Neuronal stem cell (in vitro differentiated cells): ENCODE measurements around the gene NELFCD.
A peak's percentile ranks its signal among the peaks of the same experiment; 100 is the strongest.

Experiments used
- DNase-seq: peaks from one replicate; pipeline ENCODE4 v3.0.0-alpha.2; 2013; ENCODE audit warnings: low spot score
- H2AFZ ChIP-seq: one replicate; pipeline ENCODE4 v1.6.1; 2013; ENCODE audit warnings: mild to moderate bottlenecking, low read length, inconsistent platforms
- H2AK5ac ChIP-seq: 2 replicates; pipeline ENCODE4 v1.6.1; 2013; ENCODE audit warnings: low read depth, mild to moderate bottlenecking, inconsistent platforms, low read length, moderate library complexity, mixed read lengths
- H2BK120ac ChIP-seq: 2 replicates; pipeline ENCODE4 v1.6.1; 2013; ENCODE audit warnings: low read depth, mild to moderate bottlenecking, inconsistent platforms, low read length, moderate library complexity, mixed read lengths
- H2BK12ac ChIP-seq: one replicate; pipeline ENCODE4 v1.6.1; 2013; ENCODE audit warnings: low read length, inconsistent platforms
- H2BK15ac ChIP-seq: 2 replicates; pipeline ENCODE4 v1.6.1; 2013; ENCODE audit warnings: mild to moderate bottlenecking, low read length, inconsistent platforms, mixed read lengths
- H2BK5ac ChIP-seq: one replicate; pipeline ENCODE4 v1.6.1; 2013; ENCODE audit warnings: inconsistent platforms, mild to moderate bottlenecking, low read length, moderate library complexity
- H3K14ac ChIP-seq: one replicate; pipeline ENCODE4 v1.6.1; 2013; ENCODE audit warnings: low read length, inconsistent platforms
- H3K18ac ChIP-seq: 2 replicates; pipeline ENCODE4 v1.6.1; 2013; ENCODE audit warnings: low read length, inconsistent platforms
- H3K23ac ChIP-seq: 2 replicates; pipeline ENCODE4 v1.6.1; 2013; ENCODE audit warnings: low read depth, mild to moderate bottlenecking, mixed read lengths, low read length, inconsistent platforms; ENCODE audit not compliant: poor library complexity
- H3K27ac ChIP-seq: replicated peaks from 3 replicates; pipeline ENCODE4 v1.5.1; 2013; ENCODE audit warnings: low read length, inconsistent platforms
- H3K27me3 ChIP-seq, 3 experiments: 2 replicates each; pipeline ENCODE4 v1.6.1; 2013; ENCODE audit warnings: low read length in 3 of 3, mild to moderate bottlenecking in 2 of 3, inconsistent platforms in 1 of 3, low read depth in 1 of 3, mixed read lengths in 1 of 3, moderate library complexity in 1 of 3; ENCODE audit not compliant: control insufficient read depth in 3 of 3, insufficient read depth in 3 of 3
- H3K36me3 ChIP-seq, 2 donors: replicated peaks in 1 of 2; 2 replicates each; pipeline ENCODE4 v1.6.1; 2013; ENCODE audit warnings: low read length in 2 of 2; ENCODE audit not compliant: control insufficient read depth in 2 of 2, insufficient read depth in 2 of 2
- H3K4ac ChIP-seq: 2 replicates; pipeline ENCODE4 v1.6.1; 2013; ENCODE audit warnings: inconsistent platforms, mild to moderate bottlenecking, low read length, moderate library complexity
- H3K4me1 ChIP-seq, 2 donors: 1 replicate in 1 of 2; 2 replicates in 1 of 2; pipeline ENCODE4 v1.6.1; 2013; ENCODE audit warnings: low read length in 2 of 2, low read depth in 1 of 2; ENCODE audit not compliant: control insufficient read depth in 2 of 2, insufficient read depth in 1 of 2
- H3K4me2 ChIP-seq: one replicate; pipeline ENCODE4 v1.6.1; 2013; ENCODE audit warnings: mild to moderate bottlenecking, low read length, inconsistent platforms; ENCODE audit not compliant: insufficient read depth, poor library complexity, severe bottlenecking
- H3K4me3 ChIP-seq, 2 donors: 2 replicates each; pipeline ENCODE4 v1.5.1; 2013; ENCODE audit warnings: low read length in 2 of 2, mild to moderate bottlenecking in 2 of 2, inconsistent platforms in 1 of 2, moderate library complexity in 1 of 2
- H3K79me1 ChIP-seq: one replicate; pipeline ENCODE4 v1.6.1; 2013; ENCODE audit warnings: low read depth, mild to moderate bottlenecking, inconsistent platforms, low read length, moderate library complexity
- H3K9ac ChIP-seq: one replicate; pipeline ENCODE4 v1.6.1; 2013; ENCODE audit warnings: mild to moderate bottlenecking, low read depth, low read length, inconsistent platforms; ENCODE audit not compliant: poor library complexity
- H3K9me3 ChIP-seq, 2 donors: replicated peaks in 1 of 2; 2 replicates each; pipeline versions ENCODE3 to v1.6.1; 2013; ENCODE audit warnings: low read length in 2 of 2, mild to moderate bottlenecking in 2 of 2, inconsistent platforms in 1 of 2, low read depth in 1 of 2, mixed read lengths in 1 of 2, moderate library complexity in 1 of 2; ENCODE audit not compliant: control insufficient read depth in 2 of 2, insufficient read depth in 1 of 2
- H4K8ac ChIP-seq: one replicate; pipeline ENCODE4 v1.6.1; 2013; ENCODE audit warnings: low read depth, mild to moderate bottlenecking, inconsistent platforms, low read length, moderate library complexity
- H4K91ac ChIP-seq: one replicate; pipeline ENCODE4 v1.6.1; 2013; ENCODE audit warnings: low read length, low read depth, mild to moderate bottlenecking, inconsistent platforms; ENCODE audit not compliant: poor library complexity
- WGBS, 2 donors: extraction: QIAGEN DNeasy Blood & Tissue Kit; methylation state at CpG; one replicate each; pipeline ENCODE4 v1.1.7; 2013; ENCODE audit warnings: missing lambda C conversion rate in 2 of 2, mixed read lengths in 1 of 2; ENCODE audit not compliant: insufficient read length in 2 of 2, insufficient replicate concordance in 1 of 2; ENCODE audit errors: extremely low coverage in 2 of 2; 5-methylcytosine and 5-hydroxymethylcytosine counted together

Gene NELFCD

DNA sequence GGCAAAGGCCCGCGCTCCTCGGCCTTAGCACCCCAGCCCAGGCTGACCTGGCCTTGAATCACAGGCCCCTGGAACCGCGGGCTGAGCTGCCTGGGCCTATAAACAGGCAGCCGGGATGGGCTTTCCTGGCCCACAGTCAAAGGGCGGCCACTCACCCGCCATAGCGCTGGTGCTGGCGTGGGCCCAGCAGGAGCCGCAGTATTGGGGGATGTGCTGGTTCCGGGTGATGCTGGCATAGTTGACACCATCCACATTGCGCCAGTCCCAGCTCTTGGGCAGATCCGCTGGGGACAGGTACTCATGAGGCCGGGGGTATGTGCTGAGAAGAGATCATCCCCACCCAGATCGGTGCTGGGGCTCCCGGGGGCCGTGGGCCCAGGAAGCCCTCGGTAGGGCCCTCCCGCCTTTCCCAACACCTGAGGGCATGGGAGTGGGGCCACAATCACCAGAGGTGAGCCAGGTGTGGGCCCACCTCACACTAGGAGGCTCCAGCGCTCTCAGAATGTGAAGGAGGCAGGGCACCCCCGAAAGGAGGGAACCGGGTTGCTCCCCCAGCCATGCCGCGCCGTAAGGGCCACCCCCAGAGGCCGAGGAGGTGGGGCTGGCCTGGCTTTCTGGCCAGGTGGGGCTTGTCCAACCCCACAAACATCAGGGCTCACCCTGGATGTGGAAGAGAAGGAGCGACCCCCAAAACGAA is 25.3 kb downstream of the NELFCD start:
- Histone ChIP-seq H3K27me3 (no peaks in the 10 kb centered on the region), H4K91ac (peak overlapping the region; percentile 16), H3K18ac (peak overlapping the region; percentile 95), H3K23ac (peak overlapping the region; percentile 82), H2AK5ac (peak overlapping the region; percentile 85), H3K79me1 (peaks cover 5% of the 10 kb centered on the region), H3K9ac (peak overlapping the region; percentile 88), H2AFZ (no peak overlapping the region), H3K4ac (peak overlapping the region; percentile 13), H3K36me3 (peaks cover 0 to 4% of the 10 kb centered on the region in 2 donors), H3K4me2 (peak overlapping the region; percentile 91), H3K4me1 (peaks cover 20 to 21% of the 10 kb centered on the region in 2 donors), H3K14ac (peak overlapping the region; percentile 86), H2BK15ac (peak overlapping the region; percentile 10), H4K8ac (peak overlapping the region; percentile 53), H2BK5ac (peak overlapping the region; percentile 70), H3K4me3 (peak overlapping the region in 1 of 2 donors; percentile 79), H3K27ac (no peak overlapping the region), H2BK120ac (no peak overlapping the region), H3K9me3 (no peaks in the 10 kb centered on the region), H2BK12ac (no peak overlapping the region)
- WGBS, 2 donors: no CpG with 5 or more reads among the region's 29 CpGs
- DNase-seq: no peak

DNA sequence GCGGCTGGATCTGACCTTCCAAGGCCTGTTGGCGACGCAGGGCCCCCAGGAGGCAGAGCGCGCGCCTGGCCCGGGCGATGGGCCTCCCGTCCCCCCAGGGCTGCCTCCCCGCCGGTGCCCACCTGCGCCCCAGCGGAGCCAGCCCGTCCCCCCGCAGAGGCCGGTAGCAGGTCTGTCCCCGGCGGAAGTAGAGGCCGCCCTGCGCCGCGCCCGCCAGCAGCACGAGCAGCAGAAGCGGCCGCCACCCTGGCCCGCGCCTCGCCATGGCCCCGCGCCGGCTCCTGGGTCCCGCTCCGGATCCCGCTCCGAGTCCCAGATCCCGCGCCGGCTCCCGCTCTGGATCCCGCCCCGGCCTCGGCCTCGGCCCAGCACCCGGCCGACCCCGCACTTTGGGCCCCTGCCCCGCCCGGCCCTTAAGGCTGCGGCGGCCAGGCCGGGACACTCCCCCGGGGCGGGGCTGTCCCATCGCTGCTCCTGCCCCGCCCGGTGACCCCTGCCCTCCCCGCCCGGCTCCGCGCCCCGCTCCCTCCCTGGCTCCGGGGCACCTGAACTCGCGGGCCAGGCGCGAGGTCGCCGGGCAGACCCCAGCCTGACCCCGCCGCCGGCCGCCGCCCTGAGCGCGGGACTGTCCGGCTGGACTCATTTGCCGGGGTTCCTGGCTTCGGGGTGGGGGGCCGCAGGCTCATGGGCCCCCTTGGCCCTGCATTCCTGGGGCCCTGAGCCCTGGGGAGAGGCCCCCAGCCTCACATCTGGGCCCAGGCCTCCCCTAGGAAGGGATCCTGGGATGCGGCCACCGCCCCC is 26.0 kb downstream of the NELFCD start, which contains the start of gene CTSZ:
Gene CTSZ, minus strand, starts transcription at position 391 of the 801 bp plus-strand sequence. Its CDS starts 126 bp downstream, at position 265.
- peak; percentile 38 for DNase-seq
- Histone ChIP-seq H3K36me3 (no peaks in the 10 kb centered on the region), H2BK120ac (peak within 1 kb of the TSS; percentile 51), H3K9me3 (no peaks in the 10 kb centered on the region), H3K79me1 (peaks cover 5% of the 10 kb centered on the region), H3K4me2 (peak within 1 kb of the TSS; percentile 91), H3K27me3 (no peaks in the 10 kb centered on the region), H2BK12ac (no peak within 1 kb of the TSS), H2BK15ac (peak within 1 kb of the TSS; percentile 62), H3K4me3 (peak within 1 kb of the TSS in 1 of 2 donors; percentile 79), H3K4ac (peak within 1 kb of the TSS; percentile 13), H4K91ac (peak within 1 kb of the TSS; percentile 16), H3K18ac (peak within 1 kb of the TSS; percentile 95), H3K23ac (peak within 1 kb of the TSS; percentile 82), H3K14ac (peak within 1 kb of the TSS; percentile 86), H3K27ac (no peak within 1 kb of the TSS), H3K4me1 (peaks cover 20 to 22% of the 10 kb centered on the region in 2 donors), H2BK5ac (peak within 1 kb of the TSS; percentile 70), H3K9ac (peak within 1 kb of the TSS; percentile 88), H2AK5ac (peak within 1 kb of the TSS; percentile 85), H2AFZ (no peak within 1 kb of the TSS), H4K8ac (peak within 1 kb of the TSS; percentile 53)
- WGBS, 2 donors: no CpG with 5 or more reads among the region's 82 CpGs

DNA sequence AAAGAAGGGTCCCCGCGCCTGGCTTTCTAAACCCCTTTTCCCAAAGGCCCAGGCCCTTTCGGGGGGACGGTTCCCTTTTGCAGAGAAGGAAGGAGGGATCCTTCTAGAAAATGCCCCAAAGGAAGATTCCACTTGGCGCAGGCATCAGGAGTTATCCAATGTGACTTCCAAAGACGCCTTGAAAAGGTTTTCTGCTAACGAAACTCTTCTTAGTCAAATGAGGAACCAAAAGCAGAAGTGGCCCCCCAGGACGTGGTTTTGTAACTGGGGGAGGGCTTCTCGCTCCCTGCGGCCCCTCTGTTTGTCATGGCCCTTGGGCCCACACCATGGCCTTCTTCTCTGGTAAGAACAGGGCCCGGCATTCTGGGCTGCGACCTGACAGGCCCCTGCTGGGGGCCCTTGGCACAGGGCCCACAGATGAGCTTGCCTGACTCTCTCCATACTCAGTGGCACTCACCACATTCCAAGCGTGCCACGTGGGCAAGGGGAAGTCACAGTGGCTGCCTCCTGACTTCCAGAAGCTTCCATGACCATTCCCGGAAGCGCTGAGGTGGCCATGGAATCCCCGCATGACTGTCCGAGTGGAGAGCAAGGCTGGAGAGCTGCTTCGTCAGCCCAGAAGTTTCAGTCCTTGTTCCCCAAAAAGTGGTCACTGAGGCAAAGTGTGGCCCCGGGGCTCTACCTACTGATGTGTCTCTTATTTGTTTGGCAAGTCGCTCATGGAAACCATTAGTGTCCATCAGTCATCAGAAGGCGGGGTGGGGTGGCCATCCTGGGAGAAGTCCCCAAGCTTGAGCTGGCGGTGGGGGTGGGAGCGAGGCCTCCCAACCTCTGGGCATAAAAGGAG is 26.8 kb downstream of the NELFCD start:
- H3K4me1 ChIP-seq: peaks cover 16% of the 10 kb centered on the region in 2 donors

More for the DNA sequence above, 26.8 kb downstream of the NELFCD start:
- H2AFZ ChIP-seq: no peak overlapping the region
- no peak overlapping the region for H3K9ac ChIP-seq
- DNase-seq: no peak
- no peak overlapping the region for H4K91ac ChIP-seq
- no peak overlapping the region for H2BK5ac ChIP-seq
- H2BK12ac ChIP-seq: no peak overlapping the region
- H4K8ac ChIP-seq: no peak overlapping the region
- no peaks in the 10 kb centered on the region for H3K36me3 ChIP-seq
- peak overlapping the region; percentile 22 for H3K4me2 ChIP-seq
- peak overlapping the region; percentile 15 for H2AK5ac ChIP-seq
- H3K14ac ChIP-seq: no peak overlapping the region
- H3K18ac ChIP-seq: peak overlapping the region; percentile 81
- H2BK120ac ChIP-seq: peak overlapping the region; percentile 51
- peak overlapping the region; percentile 82 for H3K23ac ChIP-seq
- no peaks in the 10 kb centered on the region for H3K9me3 ChIP-seq
- no peak overlapping the region for H3K4ac ChIP-seq
- no peak overlapping the region for H3K27ac ChIP-seq
- no CpG with 5 or more reads among the region's 24 CpGs for WGBS, 2 donors
- H3K79me1 ChIP-seq: peaks cover 5% of the 10 kb centered on the region
- peak overlapping the region; percentile 62 for H2BK15ac ChIP-seq
- no peak overlapping the region for H3K4me3 ChIP-seq
- no peaks in the 10 kb centered on the region for H3K27me3 ChIP-seq
